ENCODE results near the gene RIMBP2.
"Not testable (repeated sequence)": the region's sequence is repeated elsewhere in the genome, so short reads cannot be mapped to it uniquely, and the experiment has no call there.

The RIMBP2 gene

GRCh38 chr12:130590685-130591084 is 125.4 kb downstream of the RIMBP2 start:
- DNase-seq: no peak

GRCh38 chr12:130589540-130590317 is 126.4 kb downstream of the RIMBP2 start:
- no peak for DNase-seq

GRCh38 chr12:130588696-130589539 is 127.2 kb downstream of the RIMBP2 start:
- DNase-seq: no peak

- no peak for DNase-seq
These were observed 128.1 kb downstream of the RIMBP2 start for GRCh38 chr12:130587966-130588365.

GRCh38 chr12:130584475-130584874 is 131.6 kb downstream of the RIMBP2 start:
- not testable (repeated sequence) for DNase-seq

GRCh38 chr12:130583800-130584199 is 132.3 kb downstream of the RIMBP2 start:
- no peak for DNase-seq

GRCh38 chr12:130583317-130583716 is 132.8 kb downstream of the RIMBP2 start:
- DNase-seq: no peak

GRCh38 chr12:130582286-130582685 is 133.8 kb downstream of the RIMBP2 start:
- DNase-seq: no peak

- no peak for DNase-seq
These were observed 134.3 kb downstream of the RIMBP2 start for GRCh38 chr12:130581782-130582181.

- DNase-seq: no peak
These were observed 136.9 kb downstream of the RIMBP2 start for GRCh38 chr12:130579231-130579630.

- DNase-seq: no peak
These were observed 138.7 kb downstream of the RIMBP2 start for GRCh38 chr12:130577351-130577750.

GRCh38 chr12:130576371-130576816 is 139.7 kb downstream of the RIMBP2 start:
- no peak for DNase-seq

GRCh38 chr12:130574402-130574801 is 141.7 kb downstream of the RIMBP2 start:
- no peak for DNase-seq

GRCh38 chr12:130573766-130574165 is 142.3 kb downstream of the RIMBP2 start:
- DNase-seq: no peak

- DNase-seq: no peak
These were observed 142.9 kb downstream of the RIMBP2 start for GRCh38 chr12:130573235-130573634.

GRCh38 chr12:130572553-130572952 is 143.5 kb downstream of the RIMBP2 start:
- DNase-seq: no peak

GRCh38 chr12:130571734-130572133 is 144.4 kb downstream of the RIMBP2 start:
- no peak for DNase-seq

- no peak for DNase-seq
These were observed 145.0 kb downstream of the RIMBP2 start for GRCh38 chr12:130571089-130571488.

- no peak for DNase-seq
These were observed 146.6 kb downstream of the RIMBP2 start for GRCh38 chr12:130569521-130569920.

- no peak for DNase-seq
These were observed 147.6 kb downstream of the RIMBP2 start for GRCh38 chr12:130568501-130568900.

GRCh38 chr12:130568041-130568440 is 148.1 kb downstream of the RIMBP2 start:
- DNase-seq: no peak

GRCh38 chr12:130566446-130567155 is 149.5 kb downstream of the RIMBP2 start:
- DNase-seq: no peak

- no peak for DNase-seq
These were observed 150.9 kb downstream of the RIMBP2 start for GRCh38 chr12:130565189-130565588.

All from NCI-H526 treated with DMSO at 0.1 percent for 48 hours (cell line).